Midbrain (tissue), 1 donor: ENCODE data around the gene SIPA1L3.
"Not testable (repeated sequence)": the region's sequence is repeated elsewhere in the genome, so short reads cannot be mapped to it uniquely, and the experiment has no call there.

ENCODE experiments used
- DNase-seq: peaks from one replicate; lab custom pipeline; 2025; lab: John Stamatoyannopoulos, UW

Gene SIPA1L3

DNA sequence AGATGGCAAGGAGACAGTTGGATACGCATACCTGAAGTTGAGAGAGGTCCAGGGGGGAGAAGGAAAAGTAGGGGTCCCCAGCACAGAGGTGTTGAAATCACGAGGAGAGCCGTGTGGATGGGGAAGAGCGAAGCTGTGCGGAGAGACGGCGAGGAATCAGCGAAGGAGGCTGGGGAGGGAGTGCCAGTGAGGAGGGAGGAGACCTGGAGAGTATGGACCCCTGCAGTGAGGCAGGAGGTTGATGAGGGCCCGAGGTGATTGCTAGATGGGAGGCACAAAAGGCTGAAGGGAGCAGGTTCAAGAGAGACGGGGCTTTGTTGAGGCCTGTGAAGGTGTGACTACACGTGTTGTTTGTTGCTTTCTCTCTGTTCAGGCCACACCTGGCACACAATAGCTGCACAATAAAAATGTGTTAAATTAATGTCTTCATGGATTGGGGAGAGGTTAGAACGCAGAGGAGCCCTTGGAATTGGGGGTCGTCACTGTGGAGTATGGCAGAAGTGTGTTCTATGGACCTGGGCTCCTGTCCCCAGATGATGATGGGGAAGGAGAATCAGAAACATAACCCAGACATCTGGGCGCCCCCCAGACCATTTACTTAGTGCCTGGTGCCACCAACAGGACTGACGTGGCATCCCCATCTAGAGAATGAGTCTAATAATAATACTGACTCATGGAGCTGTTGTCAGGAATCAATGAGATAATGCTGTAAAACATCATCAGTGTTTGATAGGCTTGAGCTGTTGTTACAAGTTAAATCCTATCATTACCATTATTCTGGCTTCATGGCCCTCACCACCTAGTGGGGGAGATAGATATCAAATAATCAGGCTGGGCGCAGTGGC, 137.5 kb downstream of the SIPA1L3 start:
- DNase-seq, result no peak

GRCh38 chr19:38045554-38046253, 138.7 kb downstream of the SIPA1L3 start:
- DNase-seq, result no peak

GRCh38 chr19:38046254-38047048, 139.4 kb downstream of the SIPA1L3 start:
- no peak for DNase-seq

- no peak for DNase-seq
Observed at GRCh38 chr19:38047049-38047438, 140.0 kb downstream of the SIPA1L3 start.

GRCh38 chr19:38047641-38048040, 140.6 kb downstream of the SIPA1L3 start:
- DNase-seq, result no peak

DNA sequence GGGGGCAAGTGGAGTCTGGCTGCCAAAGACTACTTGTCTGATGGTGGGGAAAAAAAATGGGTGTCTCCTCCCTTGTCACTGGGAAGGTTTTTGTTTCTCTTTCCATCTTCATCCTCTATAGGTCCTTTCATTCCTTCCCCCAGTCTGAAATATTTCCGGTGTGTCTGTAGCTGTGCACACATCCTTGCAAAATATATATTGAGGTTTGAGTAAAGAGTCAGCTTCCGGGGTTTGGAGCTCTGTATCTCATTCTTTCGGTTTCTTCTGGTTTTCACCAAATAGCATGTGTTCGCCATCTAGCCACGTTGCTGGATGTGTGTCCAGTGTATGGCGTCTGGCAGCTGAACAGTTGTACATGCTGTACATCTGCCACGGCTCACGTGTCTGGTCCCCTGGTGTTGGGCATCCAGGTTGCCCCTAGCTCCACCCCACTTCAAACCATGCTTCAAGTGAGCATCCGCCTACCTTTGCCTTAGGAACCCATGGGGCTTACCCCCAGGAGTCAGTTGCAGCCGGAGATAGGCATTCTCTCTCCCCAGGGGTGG, 142.2 kb downstream of the SIPA1L3 start:
- DNase-seq, result no peak

- DNase-seq, result no peak
Observed at GRCh38 chr19:38055010-38055409, 148.0 kb downstream of the SIPA1L3 start.

DNA sequence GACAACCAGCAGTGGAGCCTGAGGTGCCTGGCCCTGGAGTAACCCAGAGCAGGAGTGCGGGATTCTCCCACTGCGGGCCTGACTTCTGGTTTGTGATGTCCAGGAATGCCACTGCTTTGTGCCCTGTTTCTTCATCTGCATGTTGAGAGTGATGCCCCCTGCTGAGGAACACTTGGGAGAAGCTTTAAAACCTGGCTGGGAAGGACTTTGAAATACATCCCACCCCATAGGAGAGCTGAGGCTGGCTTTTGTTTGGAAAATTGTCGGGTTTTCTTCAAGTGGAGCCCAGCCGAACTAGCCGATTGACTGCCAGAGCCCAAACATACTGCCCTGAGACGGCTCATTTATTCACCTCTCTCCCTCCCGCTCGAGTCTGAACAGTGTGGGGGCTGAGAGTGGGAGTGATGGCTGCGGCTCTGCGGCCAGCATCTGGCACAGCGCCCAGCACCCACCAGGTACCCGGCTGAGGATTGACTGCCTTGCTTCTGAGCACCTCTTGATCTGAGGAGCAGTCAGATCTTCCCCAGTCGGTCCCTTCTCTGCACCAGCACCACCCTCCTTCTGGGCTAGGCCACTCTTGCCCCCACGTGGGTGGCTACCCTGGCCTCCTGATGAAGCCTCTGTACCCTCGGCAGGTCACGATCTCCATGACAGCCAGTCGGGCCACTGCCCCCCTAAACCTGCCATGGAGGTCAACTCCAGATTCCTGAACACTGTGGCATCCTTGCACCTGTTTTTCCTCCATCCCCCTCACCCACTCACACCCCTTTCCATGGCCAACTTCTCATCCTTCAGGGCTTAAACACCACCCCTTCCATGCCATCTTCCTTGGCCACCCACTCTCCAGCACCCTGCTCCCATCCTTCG, 148.9 kb downstream of the SIPA1L3 start:
- no peak for DNase-seq

DNA sequence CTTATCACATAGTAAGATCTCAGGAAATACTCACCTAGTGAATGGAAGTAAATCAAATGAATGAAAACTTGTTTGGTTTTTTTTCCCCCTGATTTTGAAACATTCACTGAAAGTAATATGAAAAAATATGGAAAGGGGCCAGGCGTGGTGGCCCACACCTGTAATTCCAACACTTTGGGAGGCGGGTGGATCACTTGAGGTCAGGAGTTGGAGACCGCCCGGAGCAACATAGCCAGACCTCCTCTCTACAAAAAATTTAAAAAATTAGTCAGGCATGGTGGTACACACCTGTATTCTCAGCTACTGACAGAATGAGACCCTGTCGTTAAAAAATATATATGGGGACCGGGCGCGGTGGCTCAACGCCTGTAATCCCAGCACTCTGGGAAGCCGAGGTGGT, 149.6 kb downstream of the SIPA1L3 start:
- no peak for DNase-seq

DNA sequence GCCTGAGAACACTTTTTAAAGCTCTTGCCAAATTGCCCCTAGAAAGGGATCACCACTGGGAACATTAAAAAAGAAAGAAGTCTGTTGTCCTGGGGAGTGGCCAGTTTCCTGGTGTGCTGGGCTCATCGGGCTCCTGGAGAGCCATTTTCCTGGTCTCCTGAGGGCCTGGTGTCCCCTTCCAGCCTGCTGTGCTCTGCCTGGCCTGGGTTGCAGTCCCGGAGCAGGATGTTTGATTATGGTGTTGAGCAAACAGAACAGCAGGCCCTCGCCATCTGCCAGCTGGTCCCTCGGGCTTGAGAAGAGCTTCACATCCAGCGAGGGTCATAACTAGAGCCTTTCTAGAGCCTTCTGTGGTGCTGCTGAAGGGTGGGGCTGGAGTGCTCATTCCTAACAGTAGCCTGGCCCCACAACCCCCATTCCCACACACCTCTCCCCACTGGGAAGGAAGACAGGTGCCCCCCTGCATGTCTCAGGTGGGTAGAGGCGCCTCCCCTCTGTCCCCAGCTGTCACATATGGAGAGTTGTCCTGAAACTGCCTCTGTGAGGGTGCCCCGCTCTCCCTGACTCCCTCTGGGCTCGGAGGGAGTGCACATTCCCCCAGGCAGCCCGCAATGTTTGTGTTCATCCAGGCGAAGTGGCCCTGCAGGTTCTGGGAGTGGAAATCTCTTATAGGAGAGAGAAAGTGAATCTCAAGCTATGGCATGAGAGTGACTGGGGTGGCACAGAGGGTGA, 151.1 kb downstream of the SIPA1L3 start:
- no peak for DNase-seq

DNA sequence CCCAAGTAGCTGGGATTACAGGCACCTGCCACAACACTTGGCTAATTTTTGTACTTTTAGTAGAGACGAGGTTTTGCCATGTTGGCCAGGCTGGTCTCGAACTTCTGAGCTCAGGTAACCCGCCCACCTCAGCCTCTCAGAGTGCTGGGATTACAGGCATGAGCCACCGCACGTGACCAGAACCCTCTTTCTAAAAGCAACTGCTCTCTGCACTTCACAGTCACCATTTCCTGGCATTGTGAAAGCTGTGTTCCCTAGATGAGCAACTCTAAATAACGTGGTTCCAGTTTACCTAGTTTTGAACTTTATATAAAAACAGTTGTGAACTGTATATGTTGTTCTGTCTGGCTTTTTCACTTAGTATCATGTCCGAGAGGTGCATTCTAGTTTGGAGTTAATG, 152.9 kb downstream of the SIPA1L3 start:
- DNase-seq, result no peak

GRCh38 chr19:38060331-38060730, 153.3 kb downstream of the SIPA1L3 start:
- DNase-seq, result no peak

DNA sequence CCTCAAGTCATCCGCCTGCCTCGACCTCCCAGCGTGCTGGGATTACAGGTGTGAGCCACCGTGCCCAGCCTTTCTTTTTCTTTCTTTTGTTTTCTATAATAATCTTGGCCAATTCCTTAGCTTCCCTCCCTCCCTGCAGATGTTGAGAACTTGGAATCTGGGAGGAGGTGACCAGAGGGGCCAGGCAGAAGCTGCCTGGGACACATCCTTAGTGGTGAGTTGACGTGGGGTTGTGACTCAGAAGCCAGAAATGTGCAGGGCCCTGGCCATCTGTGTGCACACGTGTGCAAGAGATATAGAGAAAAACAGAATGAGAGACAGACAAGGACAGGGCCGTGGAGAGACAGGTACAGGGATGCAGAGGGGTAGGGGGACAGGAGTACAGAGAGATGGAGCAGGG, 154.3 kb downstream of the SIPA1L3 start:
- no peak for DNase-seq

GRCh38 chr19:38062959-38063761, 156.2 kb downstream of the SIPA1L3 start:
- DNase-seq, result peak; percentile 26

GRCh38 chr19:38063928-38064327, 156.9 kb downstream of the SIPA1L3 start:
- no peak for DNase-seq

DNA sequence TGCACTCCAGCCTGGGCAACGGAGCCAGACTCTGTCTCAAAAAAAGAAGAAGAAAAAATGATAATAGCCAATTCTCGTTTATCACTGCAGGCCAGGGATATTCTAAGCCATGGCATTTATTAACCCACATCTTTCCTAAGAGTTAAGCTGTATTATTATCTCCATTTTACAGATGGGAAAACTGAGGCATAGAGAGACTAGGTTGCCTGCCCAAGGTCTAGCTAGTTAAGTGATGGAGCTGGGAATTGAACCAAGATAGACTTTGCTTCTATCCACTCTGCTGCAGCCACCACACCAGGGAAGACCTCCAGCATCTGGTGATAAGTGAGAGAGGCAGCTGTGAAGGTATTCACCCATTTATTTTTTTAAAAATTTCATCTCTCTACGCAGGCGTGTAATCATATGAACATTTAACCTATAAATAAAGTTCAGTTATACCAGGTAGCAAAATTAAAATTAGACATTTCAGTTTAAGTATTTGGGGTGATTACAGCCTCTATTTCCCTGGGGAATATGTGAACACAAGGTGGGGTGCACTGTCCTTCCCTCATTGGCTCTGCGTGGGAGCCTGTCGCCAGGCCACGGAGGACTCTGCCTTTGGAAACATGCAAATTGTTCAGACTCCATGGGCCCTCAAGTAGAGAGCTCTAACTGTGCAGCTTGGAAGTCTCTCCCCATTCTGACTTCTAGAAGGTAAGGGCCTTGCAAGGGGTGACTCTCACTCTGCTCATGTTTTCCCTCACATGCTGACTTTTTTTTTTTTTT, 157.8 kb downstream of the SIPA1L3 start:
- no peak for DNase-seq

DNA sequence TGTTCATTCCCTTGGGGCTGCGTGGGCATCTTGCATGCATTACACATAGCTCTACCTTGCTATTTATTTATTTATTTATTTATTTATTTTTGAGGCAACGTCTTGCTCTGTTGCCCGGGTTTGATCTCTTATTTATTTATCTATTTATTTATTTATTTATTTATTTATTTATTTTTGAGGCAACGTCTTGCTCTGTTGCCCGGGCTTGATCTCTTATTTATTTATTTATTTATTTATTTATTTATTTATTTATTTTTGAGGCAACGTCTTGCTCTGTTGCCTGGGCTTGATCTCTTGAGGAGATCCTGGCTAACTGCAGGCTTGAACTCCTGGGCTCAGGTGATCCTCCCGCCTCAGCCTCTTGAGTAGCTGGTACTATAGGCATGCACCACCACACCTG, 158.8 kb downstream of the SIPA1L3 start:
- DNase-seq, result not testable (repeated sequence)

- DNase-seq, result no peak
Observed at GRCh38 chr19:38068826-38069225, 161.8 kb downstream of the SIPA1L3 start.

DNA sequence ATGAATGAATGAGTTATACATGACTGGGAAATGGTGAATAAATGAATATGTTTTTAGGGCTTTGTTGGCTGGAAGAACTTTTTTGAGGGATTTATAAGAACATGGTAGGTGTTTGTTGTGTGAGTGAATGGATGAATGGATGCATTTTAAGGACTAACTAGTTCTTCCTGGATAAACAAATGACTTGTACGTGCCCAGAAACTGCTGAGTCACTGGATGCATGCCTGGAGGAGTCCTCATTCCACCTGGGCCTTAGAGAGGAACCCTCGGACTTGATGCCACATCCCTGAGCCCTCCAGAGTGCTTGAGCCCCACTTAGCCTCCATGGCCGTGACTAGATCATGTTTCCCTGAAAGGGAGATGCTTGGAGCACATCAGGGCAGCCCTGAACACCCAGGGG, 163.6 kb downstream of the SIPA1L3 start:
- no peak for DNase-seq
